HEK293 (cell line): Measurements from ENCODE around the gene TRIP4.
A peak's percentile ranks its signal among the peaks of the same experiment; 100 is the strongest.

Experiments
- CTCF ChIA-PET: fragments of 350-600 bp; formaldehyde crosslinking; extraction: SDS; loops from one replicate; lab custom pipeline; 2021; ENCODE audit warnings: antibody characterized with exemption; lab: Yijun Ruan, JAX
- POLR2A ChIA-PET: fragments of 300-600 bp; formaldehyde crosslinking; extraction: SDS; loops from one replicate; lab custom pipeline; 2020; ENCODE audit warnings: antibody characterized with exemption, inconsistent platforms; lab: Yijun Ruan, JAX
- H3K27ac ChIP-seq: fragments of 200-500 bp; sonication (Bioruptor generic); 2 replicates; pipeline ENCODE4 v1.5.1; 2014; ENCODE audit warnings: low read depth, low read length, control low read depth, inconsistent platforms; ENCODE audit errors: extremely low read depth
- H3K36me3 ChIP-seq, 2 experiments: fragments of 200-500 bp in 1 of 2; sonication (Bioruptor generic) in 1 of 2; 1 replicate in 1 of 2; 2 replicates in 1 of 2; pipeline ENCODE4 v1.5.1; 2014 to 2017; ENCODE audit warnings: inconsistent platforms in 2 of 2, low read length in 2 of 2; ENCODE audit not compliant: control insufficient read depth in 2 of 2, insufficient read depth in 1 of 2
- H3K4me1 ChIP-seq: fragments of 200-500 bp; sonication (Bioruptor generic); 2 replicates; pipeline ENCODE4 v1.5.1; 2014; ENCODE audit warnings: mild to moderate bottlenecking, low read length, inconsistent platforms; ENCODE audit not compliant: control insufficient read depth, insufficient read depth
- H3K4me3 ChIP-seq: 2 replicates; pipeline ENCODE4 v1.5.1; 2011; ENCODE audit warnings: low read depth, mild to moderate bottlenecking, control low read depth, low read length, moderate library complexity
- H3K9me3 ChIP-seq: fragments of 200-500 bp; sonication (Bioruptor generic); 2 replicates; pipeline ENCODE4 v1.5.1; 2014; ENCODE audit warnings: low read depth, low read length, inconsistent platforms; ENCODE audit not compliant: control insufficient read depth, insufficient read depth
- KLF1 ChIP-seq: fragments of 450-650 bp; formaldehyde crosslinking; IDR thresholded peaks from 2 replicates; pipeline ENCODE4 v1.5.1; 2016; ENCODE audit warnings: missing biosample characterization, missing genetic modification characterization
- MZF1 ChIP-seq: fragments of 450-650 bp; formaldehyde crosslinking; IDR thresholded peaks from 2 replicates; pipeline ENCODE4 v1.5.1; 2017; ENCODE audit warnings: missing biosample characterization, missing genetic modification characterization, borderline replicate concordance
- RBAK ChIP-seq: fragments of 450-650 bp; formaldehyde crosslinking; IDR thresholded peaks from 2 replicates; pipeline ENCODE4 v1.5.1; 2016; ENCODE audit warnings: missing biosample characterization, missing genetic modification characterization
- SCRT1 ChIP-seq: fragments of 450-650 bp; formaldehyde crosslinking; IDR thresholded peaks from 2 replicates; pipeline ENCODE4 v1.5.1; 2016; ENCODE audit warnings: missing biosample characterization, missing genetic modification characterization, borderline replicate concordance
- SP3 ChIP-seq: fragments of 450-650 bp; formaldehyde crosslinking; IDR thresholded peaks from 2 replicates; pipeline ENCODE4 v1.5.1; 2016; ENCODE audit warnings: missing biosample characterization, missing genetic modification characterization
- ZFP3 ChIP-seq: fragments of 450-650 bp; formaldehyde crosslinking; IDR thresholded peaks from 2 replicates; pipeline ENCODE4 v1.5.1; 2016; ENCODE audit warnings: low read depth, missing biosample characterization, missing genetic modification characterization
- ZFP37 ChIP-seq: fragments of 450-650 bp; formaldehyde crosslinking; IDR thresholded peaks from 2 replicates; pipeline ENCODE4 v1.5.1; 2016; ENCODE audit warnings: missing biosample characterization, missing genetic modification characterization
- ZFP69B ChIP-seq: fragments of 450-650 bp; formaldehyde crosslinking; IDR thresholded peaks from 2 replicates; pipeline ENCODE4 v1.5.1; 2016; ENCODE audit warnings: missing biosample characterization, missing genetic modification characterization
- ZNF221 ChIP-seq: fragments of 450-650 bp; formaldehyde crosslinking; IDR thresholded peaks from 2 replicates; pipeline ENCODE4 v1.5.1; 2017; ENCODE audit warnings: missing biosample characterization, missing genetic modification characterization, borderline replicate concordance
- ZNF324 ChIP-seq: fragments of 450-650 bp; formaldehyde crosslinking; IDR thresholded peaks from 2 replicates; pipeline ENCODE4 v1.5.1; 2016; ENCODE audit warnings: missing biosample characterization, missing genetic modification characterization
- ZNF394 ChIP-seq: fragments of 450-650 bp; formaldehyde crosslinking; IDR thresholded peaks from 2 replicates; pipeline ENCODE4 v1.5.1; 2016; ENCODE audit warnings: missing biosample characterization, missing genetic modification characterization, mild to moderate bottlenecking, moderate library complexity, borderline replicate concordance
- ZNF558 ChIP-seq: fragments of 450-650 bp; formaldehyde crosslinking; IDR thresholded peaks from 2 replicates; pipeline ENCODE4 v1.5.1; 2016; ENCODE audit warnings: missing biosample characterization, missing genetic modification characterization
- ZNF571 ChIP-seq: fragments of 450-650 bp; formaldehyde crosslinking; IDR thresholded peaks from 2 replicates; pipeline ENCODE4 v1.5.0; 2017; ENCODE audit warnings: missing biosample characterization, missing genetic modification characterization
- ZNF629 ChIP-seq: fragments of 450-650 bp; formaldehyde crosslinking; IDR thresholded peaks from 2 replicates; pipeline ENCODE4 v1.5.1; 2017; ENCODE audit warnings: missing biosample characterization, missing genetic modification characterization
- ZNF777 ChIP-seq: fragments of 450-650 bp; formaldehyde crosslinking; IDR thresholded peaks from 2 replicates; pipeline ENCODE4 v1.5.1; 2017; ENCODE audit warnings: missing biosample characterization, missing genetic modification characterization, borderline replicate concordance
- TF ChIP-seq, protein P1 (sequence below): fragments of 450-650 bp; formaldehyde crosslinking; IDR thresholded peaks from 2 replicates; pipeline ENCODE4 v1.5.1; 2016; ENCODE audit warnings: missing biosample characterization, missing genetic modification characterization
- TF ChIP-seq, protein P2 (sequence below): fragments of 450-650 bp; formaldehyde crosslinking; IDR thresholded peaks from 2 replicates; pipeline ENCODE4; 2016; ENCODE audit warnings: missing biosample characterization, missing genetic modification characterization
- TF ChIP-seq, protein P3 (sequence below): fragments of 450-650 bp; formaldehyde crosslinking; conservative IDR thresholded peaks from 2 replicates; pipeline ENCODE4 v1.5.1; 2016; ENCODE audit warnings: low read depth, missing biosample characterization, missing genetic modification characterization
- TF ChIP-seq, protein P4 (sequence below): fragments of 450-650 bp; formaldehyde crosslinking; IDR thresholded peaks from 2 replicates; pipeline ENCODE4 v1.5.1; 2016; ENCODE audit warnings: missing biosample characterization, missing genetic modification characterization
- TF ChIP-seq, protein P5 (sequence below): fragments of 450-650 bp; formaldehyde crosslinking; IDR thresholded peaks from 2 replicates; pipeline ENCODE4 v1.5.1; 2017; ENCODE audit warnings: missing biosample characterization, missing genetic modification characterization
- TF ChIP-seq, protein P6 (sequence below): fragments of 450-650 bp; formaldehyde crosslinking; IDR thresholded peaks from 2 replicates; pipeline ENCODE4 v1.5.1; 2016; ENCODE audit warnings: missing biosample characterization, missing genetic modification characterization, low read depth
- TF ChIP-seq, protein P7 (sequence below): fragments of 450-650 bp; IDR thresholded peaks from 2 replicates; pipeline ENCODE4 v1.5.1; 2018; ENCODE audit warnings: missing biosample characterization, missing genetic modification characterization

TRIP4 gene

DNA sequence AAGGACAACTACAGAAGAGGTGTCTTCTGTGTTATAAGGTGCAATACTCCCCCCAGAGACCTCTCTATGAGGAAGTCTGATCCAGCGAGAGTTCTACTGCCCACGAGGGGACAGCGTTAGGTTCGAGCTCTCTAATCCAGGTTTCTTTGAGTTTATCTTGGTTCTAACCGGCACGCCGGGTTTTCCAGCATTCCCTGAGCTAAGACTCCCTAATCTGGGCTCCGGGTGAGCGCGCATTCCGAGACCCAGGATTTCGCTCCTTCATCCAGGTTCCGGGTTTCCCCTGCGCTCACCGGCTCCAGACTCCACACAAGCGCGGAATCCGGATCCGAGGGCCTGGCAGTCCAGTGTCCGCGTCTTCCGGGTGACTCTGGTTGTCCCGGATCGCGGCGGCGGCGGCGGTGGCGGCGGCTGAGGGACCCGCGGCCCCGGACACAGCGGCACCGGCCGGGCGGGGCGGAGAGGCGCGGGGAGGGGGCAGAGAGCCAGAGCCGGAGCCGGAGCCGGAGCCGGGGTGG is 72.6 kb downstream of the TRIP4 start, which contains the start of gene ZNF609:
Gene ZNF609, plus strand, starts transcription at position 373 of the 518 bp plus-strand sequence. CDS start 38,842 bp downstream, outside the sequence.
- H3K4me1 ChIP-seq, result peaks cover 24% of the 10 kb centered on the region
- ChIA-PET CTCF (interaction anchor here (0.5 to 0.6 kb wide), 2 partner anchors 34 to 186 kb away, joined by 3 to 4 read pairs; no protein-coding TSS in a partner anchor), POLR2A (interaction anchor here (0.6 to 1.4 kb wide), 6 partner anchors 9 to 193 kb away, joined by 3 to 6 read pairs (median 3); partner anchors contain the start of gene TRIP4)
- no peaks in the 10 kb centered on the region for H3K9me3 ChIP-seq
- peak within 1 kb of the TSS; percentile 58 for H3K4me3 ChIP-seq
- H3K36me3 ChIP-seq, result no peaks in the 10 kb centered on the region; a peak in 1 of 3 replicates
- peak within 1 kb of the TSS; percentile 39 for H3K27ac ChIP-seq
- TF ChIP-seq ZNF324 (tag by site-specific recombination) (peak; percentile 93), ZFP3 (tag by site-specific recombination) (no peak), ZNF629 (peak; percentile 82), ZNF777 (tag by site-specific recombination) (no peak), SCRT1 (tag by site-specific recombination) (0 out of 2 replicates have a peak, but pooled peaks have one; percentile 16), ZNF221 (tag by site-specific recombination) (peak; percentile 75; the same call in 1 of the 2 replicates), KLF1 (tag by site-specific recombination) (peak; percentile 55), RBAK (no peak), ZNF558 (tag by site-specific recombination) (peak; percentile 78), ZFP69B (tag by site-specific recombination) (peak; percentile 86), SP3 (tag by site-specific recombination) (peak; percentile 52), ZNF394 (tag by site-specific recombination) (peak; percentile 70), ZNF571 (tag by site-specific recombination) (no peak), ZFP37 (tag by site-specific recombination) (peak; percentile 86), MZF1 (peak; percentile 58; the same call in 1 of the 2 replicates)
- TF ChIP-seq, protein P1, sequence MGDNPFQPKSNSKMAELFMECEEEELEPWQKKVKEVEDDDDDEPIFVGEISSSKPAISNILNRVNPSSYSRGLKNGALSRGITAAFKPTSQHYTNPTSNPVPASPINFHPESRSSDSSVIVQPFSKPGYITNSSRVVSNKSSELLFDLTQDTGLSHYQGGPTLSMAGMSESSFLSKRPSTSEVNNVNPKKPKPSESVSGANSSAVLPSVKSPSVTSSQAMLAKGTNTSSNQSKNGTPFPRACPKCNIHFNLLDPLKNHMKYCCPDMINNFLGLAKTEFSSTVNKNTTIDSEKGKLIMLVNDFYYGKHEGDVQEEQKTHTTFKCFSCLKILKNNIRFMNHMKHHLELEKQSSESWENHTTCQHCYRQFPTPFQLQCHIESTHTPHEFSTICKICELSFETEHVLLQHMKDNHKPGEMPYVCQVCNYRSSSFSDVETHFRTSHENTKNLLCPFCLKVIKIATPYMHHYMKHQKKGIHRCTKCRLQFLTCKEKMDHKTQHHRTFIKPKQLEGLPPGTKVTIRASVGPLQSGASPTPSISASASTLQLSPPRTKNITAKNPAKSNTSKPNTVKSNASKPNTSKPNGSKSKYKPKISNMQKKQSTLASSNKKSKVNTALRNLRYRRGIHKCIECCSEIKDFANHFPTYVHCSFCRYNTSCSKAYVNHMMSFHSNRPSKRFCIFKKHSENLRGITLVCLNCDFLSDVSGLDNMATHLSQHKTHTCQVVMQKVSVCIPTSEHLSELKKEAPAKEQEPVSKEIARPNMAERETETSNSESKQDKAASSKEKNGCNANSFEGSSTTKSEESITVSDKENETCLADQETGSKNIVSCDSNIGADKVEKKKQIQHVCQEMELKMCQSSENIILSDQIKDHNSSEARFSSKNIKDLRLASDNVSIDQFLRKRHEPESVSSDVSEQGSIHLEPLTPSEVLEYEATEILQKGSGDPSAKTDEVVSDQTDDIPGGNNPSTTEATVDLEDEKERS (tag by site-specific recombination), result no peak
- TF ChIP-seq, protein P2, sequence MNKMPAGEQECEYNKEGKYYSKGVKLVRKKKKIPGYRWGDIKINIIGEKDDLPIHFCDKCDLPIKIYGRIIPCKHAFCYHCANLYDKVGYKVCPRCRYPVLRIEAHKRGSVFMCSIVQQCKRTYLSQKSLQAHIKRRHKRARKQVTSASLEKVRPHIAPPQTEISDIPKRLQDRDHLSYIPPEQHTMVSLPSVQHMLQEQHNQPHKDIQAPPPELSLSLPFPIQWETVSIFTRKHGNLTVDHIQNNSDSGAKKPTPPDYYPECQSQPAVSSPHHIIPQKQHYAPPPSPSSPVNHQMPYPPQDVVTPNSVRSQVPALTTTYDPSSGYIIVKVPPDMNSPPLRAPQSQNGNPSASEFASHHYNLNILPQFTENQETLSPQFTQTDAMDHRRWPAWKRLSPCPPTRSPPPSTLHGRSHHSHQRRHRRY, result no peak
- TF ChIP-seq, protein P3, sequence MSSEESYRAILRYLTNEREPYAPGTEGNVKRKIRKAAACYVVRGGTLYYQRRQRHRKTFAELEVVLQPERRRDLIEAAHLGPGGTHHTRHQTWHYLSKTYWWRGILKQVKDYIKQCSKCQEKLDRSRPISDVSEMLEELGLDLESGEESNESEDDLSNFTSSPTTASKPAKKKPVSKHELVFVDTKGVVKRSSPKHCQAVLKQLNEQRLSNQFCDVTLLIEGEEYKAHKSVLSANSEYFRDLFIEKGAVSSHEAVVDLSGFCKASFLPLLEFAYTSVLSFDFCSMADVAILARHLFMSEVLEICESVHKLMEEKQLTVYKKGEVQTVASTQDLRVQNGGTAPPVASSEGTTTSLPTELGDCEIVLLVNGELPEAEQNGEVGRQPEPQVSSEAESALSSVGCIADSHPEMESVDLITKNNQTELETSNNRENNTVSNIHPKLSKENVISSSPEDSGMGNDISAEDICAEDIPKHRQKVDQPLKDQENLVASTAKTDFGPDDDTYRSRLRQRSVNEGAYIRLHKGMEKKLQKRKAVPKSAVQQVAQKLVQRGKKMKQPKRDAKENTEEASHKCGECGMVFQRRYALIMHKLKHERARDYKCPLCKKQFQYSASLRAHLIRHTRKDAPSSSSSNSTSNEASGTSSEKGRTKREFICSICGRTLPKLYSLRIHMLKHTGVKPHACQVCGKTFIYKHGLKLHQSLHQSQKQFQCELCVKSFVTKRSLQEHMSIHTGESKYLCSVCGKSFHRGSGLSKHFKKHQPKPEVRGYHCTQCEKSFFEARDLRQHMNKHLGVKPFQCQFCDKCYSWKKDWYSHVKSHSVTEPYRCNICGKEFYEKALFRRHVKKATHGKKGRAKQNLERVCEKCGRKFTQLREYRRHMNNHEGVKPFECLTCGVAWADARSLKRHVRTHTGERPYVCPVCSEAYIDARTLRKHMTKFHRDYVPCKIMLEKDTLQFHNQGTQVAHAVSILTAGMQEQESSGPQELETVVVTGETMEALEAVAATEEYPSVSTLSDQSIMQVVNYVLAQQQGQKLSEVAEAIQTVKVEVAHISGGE (tag by site-specific recombination), result peak; percentile 64
- TF ChIP-seq, protein P4, sequence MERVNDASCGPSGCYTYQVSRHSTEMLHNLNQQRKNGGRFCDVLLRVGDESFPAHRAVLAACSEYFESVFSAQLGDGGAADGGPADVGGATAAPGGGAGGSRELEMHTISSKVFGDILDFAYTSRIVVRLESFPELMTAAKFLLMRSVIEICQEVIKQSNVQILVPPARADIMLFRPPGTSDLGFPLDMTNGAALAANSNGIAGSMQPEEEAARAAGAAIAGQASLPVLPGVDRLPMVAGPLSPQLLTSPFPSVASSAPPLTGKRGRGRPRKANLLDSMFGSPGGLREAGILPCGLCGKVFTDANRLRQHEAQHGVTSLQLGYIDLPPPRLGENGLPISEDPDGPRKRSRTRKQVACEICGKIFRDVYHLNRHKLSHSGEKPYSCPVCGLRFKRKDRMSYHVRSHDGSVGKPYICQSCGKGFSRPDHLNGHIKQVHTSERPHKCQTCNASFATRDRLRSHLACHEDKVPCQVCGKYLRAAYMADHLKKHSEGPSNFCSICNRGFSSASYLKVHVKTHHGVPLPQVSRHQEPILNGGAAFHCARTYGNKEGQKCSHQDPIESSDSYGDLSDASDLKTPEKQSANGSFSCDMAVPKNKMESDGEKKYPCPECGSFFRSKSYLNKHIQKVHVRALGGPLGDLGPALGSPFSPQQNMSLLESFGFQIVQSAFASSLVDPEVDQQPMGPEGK, result peak; percentile 45
- TF ChIP-seq, protein P5, sequence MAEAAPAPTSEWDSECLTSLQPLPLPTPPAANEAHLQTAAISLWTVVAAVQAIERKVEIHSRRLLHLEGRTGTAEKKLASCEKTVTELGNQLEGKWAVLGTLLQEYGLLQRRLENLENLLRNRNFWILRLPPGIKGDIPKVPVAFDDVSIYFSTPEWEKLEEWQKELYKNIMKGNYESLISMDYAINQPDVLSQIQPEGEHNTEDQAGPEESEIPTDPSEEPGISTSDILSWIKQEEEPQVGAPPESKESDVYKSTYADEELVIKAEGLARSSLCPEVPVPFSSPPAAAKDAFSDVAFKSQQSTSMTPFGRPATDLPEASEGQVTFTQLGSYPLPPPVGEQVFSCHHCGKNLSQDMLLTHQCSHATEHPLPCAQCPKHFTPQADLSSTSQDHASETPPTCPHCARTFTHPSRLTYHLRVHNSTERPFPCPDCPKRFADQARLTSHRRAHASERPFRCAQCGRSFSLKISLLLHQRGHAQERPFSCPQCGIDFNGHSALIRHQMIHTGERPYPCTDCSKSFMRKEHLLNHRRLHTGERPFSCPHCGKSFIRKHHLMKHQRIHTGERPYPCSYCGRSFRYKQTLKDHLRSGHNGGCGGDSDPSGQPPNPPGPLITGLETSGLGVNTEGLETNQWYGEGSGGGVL (tag by site-specific recombination), result no peak
- TF ChIP-seq, protein P6, sequence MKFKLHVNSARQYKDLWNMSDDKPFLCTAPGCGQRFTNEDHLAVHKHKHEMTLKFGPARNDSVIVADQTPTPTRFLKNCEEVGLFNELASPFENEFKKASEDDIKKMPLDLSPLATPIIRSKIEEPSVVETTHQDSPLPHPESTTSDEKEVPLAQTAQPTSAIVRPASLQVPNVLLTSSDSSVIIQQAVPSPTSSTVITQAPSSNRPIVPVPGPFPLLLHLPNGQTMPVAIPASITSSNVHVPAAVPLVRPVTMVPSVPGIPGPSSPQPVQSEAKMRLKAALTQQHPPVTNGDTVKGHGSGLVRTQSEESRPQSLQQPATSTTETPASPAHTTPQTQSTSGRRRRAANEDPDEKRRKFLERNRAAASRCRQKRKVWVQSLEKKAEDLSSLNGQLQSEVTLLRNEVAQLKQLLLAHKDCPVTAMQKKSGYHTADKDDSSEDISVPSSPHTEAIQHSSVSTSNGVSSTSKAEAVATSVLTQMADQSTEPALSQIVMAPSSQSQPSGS (tag by site-specific recombination), result peak; percentile 37; the same call in 1 of the 2 replicates
- TF ChIP-seq, protein P7, sequence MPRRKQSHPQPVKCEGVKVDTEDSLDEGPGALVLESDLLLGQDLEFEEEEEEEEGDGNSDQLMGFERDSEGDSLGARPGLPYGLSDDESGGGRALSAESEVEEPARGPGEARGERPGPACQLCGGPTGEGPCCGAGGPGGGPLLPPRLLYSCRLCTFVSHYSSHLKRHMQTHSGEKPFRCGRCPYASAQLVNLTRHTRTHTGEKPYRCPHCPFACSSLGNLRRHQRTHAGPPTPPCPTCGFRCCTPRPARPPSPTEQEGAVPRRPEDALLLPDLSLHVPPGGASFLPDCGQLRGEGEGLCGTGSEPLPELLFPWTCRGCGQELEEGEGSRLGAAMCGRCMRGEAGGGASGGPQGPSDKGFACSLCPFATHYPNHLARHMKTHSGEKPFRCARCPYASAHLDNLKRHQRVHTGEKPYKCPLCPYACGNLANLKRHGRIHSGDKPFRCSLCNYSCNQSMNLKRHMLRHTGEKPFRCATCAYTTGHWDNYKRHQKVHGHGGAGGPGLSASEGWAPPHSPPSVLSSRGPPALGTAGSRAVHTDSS (tag by site-specific recombination), result no peak
